GM19395 (cell line): Measurements from ENCODE around the gene CDH10.

Source experiments
- ATAC-seq: cut with Tn5 transposase; IDR thresholded peaks from one replicate; pipeline ENCODE4 v1.9.1; 2021; ENCODE audit warnings: mild to moderate bottlenecking, moderate library complexity; ENCODE audit not compliant: unreplicated experiment

Gene CDH10

GRCh38 chr5:24644761-24645160 is at the start of gene CDH10:
Gene CDH10, minus strand, starts transcription at chr5:24644978. Its CDS starts 51,488 bp downstream, at chr5:24593490.
- no peak for ATAC-seq

GRCh38 chr5:24693609-24694008 is 48.8 kb upstream of the CDH10 start:
- ATAC-seq: no peak

DNA sequence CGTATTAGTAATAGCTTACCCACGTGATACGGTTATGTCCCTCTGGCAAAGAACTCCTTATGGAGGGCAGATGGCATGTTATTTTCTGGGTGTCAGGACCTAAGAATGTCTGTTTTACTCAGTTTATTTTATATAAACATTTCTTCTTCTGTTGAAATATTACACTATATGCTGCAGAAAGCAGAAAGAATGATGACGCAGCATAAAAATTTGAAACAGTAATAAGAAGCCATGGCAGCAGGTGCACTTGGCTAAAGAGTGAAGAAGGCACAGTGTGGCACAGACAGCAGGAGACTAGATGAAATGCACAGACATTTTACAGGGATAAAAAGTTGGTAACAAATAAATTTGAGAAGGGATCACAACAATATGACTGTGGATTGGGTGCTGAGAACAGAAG is 46.3 kb upstream of the CDH10 start:
- no peak for ATAC-seq

- no peak for ATAC-seq
Measured at GRCh38 chr5:24681106-24681505, 36.3 kb upstream of the CDH10 start.

GRCh38 chr5:24668050-24668449 is 23.3 kb upstream of the CDH10 start:
- ATAC-seq: no peak

- ATAC-seq: no peak
Measured at GRCh38 chr5:24649531-24649930, 4.8 kb upstream of the CDH10 start.

GRCh38 chr5:24646915-24647314 is 2.1 kb upstream of the CDH10 start:
- ATAC-seq: no peak

DNA sequence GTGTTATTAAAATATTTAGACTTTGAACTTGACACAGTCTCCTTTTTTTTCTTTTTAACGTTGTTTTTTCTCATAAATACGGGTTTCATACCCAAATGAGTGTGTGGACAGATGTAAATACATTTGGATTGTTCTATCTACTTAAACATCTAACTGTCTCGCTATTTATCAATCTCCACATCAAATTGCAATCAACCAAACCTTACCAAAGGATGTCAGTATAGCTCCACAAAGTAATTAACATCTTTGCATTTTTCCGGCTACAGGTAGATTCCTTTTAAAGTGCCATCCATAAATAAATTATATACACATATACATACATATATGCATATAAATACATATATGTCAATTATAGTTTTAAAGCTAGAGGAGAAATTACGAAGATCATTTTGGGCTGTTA is 705 bp upstream of the CDH10 start:
- ATAC-seq: no peak

- no peak for ATAC-seq
Measured at GRCh38 chr5:24643880-24644279, 898 bp downstream of the CDH10 start.

DNA sequence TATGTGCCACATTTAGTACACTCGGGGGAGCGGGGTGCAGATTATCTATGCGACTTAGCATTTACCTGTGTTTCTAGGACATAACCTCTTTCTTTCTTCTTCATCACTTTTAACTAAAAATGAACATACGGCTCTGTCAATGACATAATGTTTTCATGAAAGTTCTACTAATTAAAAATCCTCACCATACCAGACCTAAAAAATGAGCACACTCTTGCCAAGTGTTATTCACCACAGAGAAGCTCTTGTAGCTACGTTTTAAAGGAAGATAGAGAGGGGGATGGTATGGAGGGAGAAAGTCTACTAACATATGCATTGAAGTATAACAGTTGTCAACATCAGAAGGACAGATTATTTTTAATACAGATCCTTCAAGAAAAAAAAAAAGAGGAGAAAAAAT is 1.6 kb downstream of the CDH10 start:
- no peak for ATAC-seq

DNA sequence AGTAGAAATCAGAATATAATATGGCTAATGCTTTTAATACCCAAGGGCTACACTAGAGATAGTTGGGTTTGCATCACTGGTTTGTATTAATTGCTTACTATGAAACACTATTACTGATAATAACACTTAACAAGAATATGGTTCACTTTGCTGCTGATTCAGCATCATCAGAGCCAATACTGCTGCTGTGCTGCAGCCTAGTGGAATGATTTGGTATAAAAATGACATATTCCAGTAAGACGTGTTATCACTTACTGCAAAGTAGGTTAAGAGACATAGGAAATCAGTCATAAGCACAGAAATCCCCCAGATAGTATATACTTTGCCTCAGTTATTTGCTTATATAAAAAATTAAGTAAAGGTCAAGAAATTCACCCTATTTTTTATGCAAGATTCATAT is 2.8 kb downstream of the CDH10 start:
- no peak for ATAC-seq

- ATAC-seq: no peak
Measured at GRCh38 chr5:24635209-24635608, 9.6 kb downstream of the CDH10 start.

DNA sequence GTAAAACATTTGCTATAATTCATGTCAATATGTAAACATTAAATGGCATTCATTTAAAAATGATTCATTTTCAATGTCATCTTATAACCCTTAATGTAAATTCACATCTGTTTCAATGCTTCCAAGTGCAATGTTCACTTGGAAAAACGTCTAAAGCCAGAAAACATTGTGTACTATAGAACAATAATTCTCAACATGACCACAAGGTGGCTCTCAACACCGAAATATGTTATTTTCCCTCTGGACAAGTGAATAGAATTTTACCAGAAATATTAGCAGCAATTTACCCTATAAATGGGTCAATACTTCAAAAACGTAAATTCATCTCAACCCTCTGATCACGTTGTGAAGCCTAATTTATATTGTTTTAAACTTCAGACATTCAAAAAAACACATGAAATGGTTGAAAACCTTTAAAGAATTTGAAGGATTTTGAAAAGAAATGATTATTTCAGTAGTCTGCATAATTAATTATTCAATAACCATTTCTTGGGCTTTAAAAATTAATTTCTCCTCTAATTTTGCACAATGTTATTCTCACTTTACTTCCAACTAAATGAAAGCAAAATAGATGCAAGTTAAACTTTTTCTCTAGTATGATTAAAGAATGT is 11.0 kb downstream of the CDH10 start:
- ATAC-seq: no peak

DNA sequence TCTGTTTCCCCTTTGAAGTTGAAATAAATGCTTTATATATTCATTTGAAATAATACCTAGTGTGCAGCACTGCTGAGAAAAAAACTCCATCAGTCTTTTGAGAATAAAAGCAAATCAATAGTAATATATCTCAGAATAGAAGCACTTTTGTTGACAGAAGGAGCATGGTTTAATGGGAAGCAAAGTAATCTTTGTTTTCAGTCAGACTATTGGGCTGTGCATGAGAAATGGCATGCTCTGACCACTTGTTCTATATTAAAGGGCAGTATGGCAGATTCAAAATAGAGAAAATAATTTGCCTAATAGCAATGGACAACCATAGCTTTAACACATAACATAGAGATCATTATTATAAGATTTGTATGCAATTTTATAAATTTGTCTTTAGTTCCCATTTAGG is 12.4 kb downstream of the CDH10 start:
- no peak for ATAC-seq

- ATAC-seq: no peak
Measured at GRCh38 chr5:24630918-24631317, 13.9 kb downstream of the CDH10 start.

GRCh38 chr5:24629798-24630197 is 15.0 kb downstream of the CDH10 start:
- ATAC-seq: no peak

DNA sequence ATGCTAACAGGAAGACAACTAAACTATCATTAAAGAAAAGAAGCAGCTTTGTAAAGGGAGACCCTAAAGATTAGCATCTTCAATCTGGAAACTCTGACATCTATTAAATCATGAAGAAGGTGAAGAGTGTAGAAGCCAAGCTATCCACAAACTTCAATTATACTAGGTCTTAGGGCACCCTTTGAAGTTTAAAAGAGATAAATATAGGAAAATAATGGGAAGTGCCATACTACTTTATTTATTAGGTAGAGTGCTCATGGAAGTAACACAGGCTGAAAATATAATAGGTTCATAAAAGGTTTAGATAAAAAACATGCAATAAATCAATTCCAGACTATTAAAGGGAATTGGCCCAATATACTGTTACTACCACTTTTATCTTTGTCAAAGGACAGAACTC is 19.9 kb downstream of the CDH10 start:
- no peak for ATAC-seq

DNA sequence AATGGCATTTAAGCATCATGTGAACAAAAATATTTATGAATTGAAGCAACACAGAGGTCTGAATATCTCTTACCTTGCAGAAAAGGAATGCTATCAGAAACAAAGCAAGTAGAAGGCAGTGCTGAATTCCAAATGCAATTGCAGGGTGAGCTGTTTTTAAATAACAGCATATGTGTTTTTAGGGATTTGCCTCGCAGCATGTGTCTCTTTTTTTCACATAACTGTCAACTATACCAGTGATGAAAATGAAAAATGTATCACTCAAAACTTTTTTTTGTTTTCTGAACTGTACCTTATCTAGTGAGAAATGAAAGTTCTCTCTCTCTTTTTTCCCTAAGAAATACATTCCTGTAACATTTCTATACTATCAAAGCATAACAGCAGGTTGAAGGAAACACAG is 21.2 kb downstream of the CDH10 start:
- no peak for ATAC-seq

GRCh38 chr5:24623031-24623430 is 21.7 kb downstream of the CDH10 start:
- no peak for ATAC-seq

GRCh38 chr5:24621792-24622191 is 23.0 kb downstream of the CDH10 start:
- ATAC-seq: no peak

DNA sequence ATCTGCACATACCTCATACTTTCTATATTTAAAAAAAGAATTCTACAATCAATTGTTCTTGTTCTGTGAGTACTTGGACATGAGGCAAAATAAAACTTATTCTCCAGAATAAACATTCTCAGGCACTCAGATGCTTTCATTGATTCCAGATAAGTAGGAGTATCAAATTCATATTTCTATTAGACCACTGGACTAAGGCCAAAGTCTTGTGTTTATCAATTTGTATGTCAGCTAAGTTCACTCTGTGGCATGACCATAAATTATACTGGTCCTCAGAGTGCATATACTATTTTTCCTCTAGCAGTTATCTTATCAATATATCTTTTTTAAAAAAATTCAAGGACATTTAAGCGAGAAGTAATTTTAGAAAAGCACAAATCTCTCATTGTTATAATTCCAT is 28.2 kb downstream of the CDH10 start:
- no peak for ATAC-seq

GRCh38 chr5:24615159-24615558 is 29.6 kb downstream of the CDH10 start:
- no peak for ATAC-seq

- no peak for ATAC-seq
Measured at GRCh38 chr5:24609706-24610105, 35.1 kb downstream of the CDH10 start.
